ENCODE results near the gene TMPO.
"Not testable (repeated sequence)": the region's sequence is repeated elsewhere in the genome, so short reads cannot be mapped to it uniquely, and the experiment has no call there.

TMPO gene

DNA sequence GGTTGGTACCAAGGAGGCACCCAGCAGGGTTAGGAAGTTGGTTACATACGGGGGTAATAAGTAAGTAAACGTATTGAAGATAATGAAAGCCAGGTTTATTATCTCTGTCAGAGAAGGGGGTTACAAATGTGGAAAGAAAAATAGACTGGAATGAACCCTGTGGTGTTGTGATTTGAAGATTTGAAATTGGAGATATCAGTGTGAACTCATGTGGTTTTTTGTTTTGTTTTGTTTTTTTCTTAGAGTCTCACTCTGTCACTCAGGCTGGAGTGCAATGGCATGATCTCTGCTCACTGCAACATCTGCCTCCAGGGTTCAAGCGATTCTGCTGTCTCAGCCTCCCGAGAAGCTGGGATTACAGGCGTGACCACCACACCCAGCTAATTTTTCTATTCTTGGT lies 64.0 kb downstream of the TMPO start:
- no peak for DNase-seq

DNA sequence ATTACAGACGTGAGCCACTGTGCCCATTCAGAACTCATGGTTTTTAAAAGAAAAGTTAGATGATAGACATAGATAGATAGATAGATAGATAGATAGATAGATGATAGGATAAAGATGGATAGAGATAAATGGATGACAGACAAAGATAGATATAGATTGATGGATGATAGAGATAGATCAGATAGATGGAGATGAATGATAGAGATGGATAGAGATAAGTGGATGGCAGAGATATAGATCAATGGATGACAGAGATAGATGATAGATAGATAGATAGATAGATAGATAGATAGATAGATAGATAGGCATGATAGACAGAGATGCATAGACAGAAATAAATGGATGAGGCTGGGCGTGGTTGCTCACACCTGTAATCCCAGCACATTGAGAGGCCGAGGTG lies 64.4 kb downstream of the TMPO start:
- DNase-seq: no peak

DNA sequence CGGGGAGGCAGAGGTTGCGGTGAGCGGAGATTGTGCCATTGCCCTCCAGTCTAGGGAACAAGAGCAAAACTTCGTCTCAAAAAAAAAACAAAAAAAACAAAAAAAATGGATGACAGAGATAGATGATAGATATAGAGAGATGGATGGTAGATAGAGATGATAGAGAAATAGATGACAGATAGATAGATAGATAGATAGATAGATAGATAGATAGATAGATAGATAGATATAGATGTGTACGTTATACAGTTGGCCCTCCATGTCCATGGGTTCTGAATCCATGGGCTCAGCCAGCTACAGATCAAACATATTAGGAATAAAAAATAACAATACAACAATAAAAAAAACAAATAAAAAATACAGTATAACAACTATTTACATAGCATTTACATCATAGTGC lies 65.3 kb downstream of the TMPO start:
- DNase-seq: no peak

DNA sequence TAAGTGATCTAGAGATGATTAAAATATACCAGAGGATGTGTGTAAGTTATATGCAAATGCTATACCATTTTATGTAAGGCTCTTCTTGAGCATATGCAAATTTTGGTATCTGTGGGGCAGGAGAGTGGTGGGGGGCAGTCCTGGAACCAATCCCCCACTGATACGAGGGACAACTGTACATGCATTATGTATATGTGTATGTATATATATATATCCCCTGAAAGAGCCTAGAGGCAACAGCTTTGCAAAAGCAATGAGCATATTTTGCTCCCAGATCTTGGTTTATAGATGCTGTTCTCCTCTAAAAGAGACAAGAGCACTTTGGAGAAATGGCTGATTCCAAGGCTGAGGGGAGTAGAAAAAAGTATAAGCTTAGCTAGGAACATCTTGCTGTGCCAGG lies 65.7 kb downstream of the TMPO start:
- no peak for DNase-seq

DNA sequence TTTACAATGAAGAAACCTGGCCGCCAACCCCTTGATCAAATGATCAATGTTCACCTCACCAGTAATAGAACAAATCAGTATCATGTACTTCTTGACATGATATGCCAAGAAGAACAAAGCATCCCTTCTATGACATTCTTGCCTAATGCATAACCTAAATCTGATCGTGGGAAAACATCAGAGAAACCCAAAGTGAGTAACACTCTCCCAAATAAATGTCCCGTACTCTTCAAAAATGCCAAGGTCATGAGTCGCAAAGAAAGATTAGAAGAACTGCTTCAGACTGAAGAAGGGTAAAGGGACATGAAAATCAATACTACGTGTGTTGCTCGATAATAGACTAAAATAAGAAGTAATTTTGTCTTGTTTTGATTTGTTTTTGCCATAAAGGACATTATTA lies 66.7 kb downstream of the TMPO start:
- DNase-seq: no peak

DNA sequence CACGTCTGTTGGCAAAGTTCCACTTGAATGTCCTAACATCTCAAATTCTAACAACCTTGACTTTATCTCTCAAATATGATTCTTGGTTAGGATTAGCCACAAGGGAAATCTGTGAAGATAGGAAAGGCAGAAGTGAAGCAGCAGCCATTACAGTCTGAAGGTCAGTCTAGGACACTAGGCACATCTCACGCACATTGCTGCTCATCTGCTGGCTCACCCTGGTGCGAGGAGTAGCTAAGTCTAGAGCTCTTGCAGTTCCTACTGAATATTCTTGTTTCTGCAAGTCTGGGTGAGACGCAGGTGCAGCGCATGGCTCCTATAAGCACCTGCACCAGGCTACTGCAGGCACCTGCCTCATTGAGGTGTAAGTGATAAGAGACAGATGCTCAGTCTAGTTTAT lies 71.7 kb downstream of the TMPO start:
- peak; percentile 80 for DNase-seq

DNA sequence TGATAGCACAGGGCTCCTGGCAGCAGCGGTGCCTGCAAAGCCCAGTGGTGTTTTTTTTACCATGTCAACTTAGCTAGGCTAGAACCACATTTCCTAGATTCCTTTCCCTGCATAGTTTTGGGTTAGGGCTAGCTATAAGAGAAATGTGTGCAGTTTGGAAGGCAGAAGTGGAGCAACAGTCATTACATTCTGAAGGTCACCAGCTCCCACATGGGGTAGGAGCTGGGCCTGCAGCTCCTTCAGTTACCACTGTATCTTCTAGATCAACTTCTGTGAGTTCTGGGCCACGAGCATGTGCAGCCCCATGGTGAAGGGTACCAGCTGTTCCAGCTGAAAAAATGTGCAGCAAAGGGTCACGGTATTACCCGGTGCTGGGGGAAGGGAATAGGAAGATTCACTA lies 75.8 kb downstream of the TMPO start:
- no peak for DNase-seq

DNA sequence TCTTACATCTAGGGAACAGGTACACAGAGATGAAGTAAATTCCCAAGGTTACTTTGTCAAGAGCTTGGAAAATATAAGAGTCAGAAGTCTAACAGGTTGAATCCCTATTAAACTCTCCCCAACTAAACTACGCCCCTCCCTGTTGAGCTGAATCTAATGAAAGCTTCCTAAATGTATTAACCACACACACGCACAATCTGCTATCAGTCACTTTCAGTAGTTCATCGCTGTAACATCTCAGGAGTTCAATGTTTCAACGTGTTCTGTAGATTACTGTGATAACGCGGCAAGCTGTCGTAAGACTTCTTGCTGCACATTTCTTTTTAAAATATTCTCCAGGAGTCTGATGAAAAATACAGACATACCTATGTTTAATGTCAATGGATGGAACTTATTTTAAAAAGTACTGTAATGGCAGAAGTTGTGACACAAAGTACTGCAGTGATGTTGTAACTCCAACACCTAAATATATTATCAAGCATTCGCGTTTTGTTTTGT lies 77.5 kb downstream of the TMPO start:
- no peak for DNase-seq

DNA sequence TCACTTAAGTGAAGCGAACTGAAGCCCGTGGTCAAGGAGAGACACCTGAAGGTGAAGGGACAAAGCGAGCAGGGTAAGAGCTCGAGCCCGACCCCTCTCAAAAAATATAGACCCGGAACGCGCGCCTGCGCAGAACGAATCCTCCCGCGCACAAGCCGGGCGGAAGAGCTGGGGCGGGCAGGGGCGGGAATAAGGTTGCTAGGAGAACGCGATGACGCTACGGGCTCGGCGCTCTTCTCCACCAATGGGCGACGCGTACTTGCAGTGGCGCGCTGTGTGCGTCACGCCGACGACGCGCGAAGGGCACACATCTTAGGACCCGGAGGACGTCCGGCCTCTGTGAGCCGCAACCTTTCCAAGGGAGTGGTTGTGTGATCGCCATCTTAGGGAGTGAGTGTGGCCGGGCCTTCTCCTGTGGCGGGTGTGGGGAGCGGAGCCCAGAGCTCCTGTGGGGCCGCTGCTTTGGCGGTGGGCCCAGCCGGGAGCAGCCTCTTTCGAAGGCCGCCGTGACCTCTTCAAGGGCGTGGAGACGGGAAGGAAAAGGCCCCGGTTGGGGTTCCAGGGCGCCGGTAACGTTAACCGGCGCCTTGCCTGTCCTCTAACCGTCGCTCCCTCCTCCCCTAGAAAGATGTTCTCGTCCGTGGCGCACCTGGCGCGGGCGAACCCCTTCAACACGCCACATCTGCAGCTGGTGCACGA lies 78.1 kb downstream of the TMPO start, which contains the start of gene SLC25A3:
Gene SLC25A3, plus strand, starts transcription at position 336 of the 699 bp plus-strand sequence. Its CDS starts 293 bp downstream, at position 629.
- peak; percentile 99 for DNase-seq

DNA sequence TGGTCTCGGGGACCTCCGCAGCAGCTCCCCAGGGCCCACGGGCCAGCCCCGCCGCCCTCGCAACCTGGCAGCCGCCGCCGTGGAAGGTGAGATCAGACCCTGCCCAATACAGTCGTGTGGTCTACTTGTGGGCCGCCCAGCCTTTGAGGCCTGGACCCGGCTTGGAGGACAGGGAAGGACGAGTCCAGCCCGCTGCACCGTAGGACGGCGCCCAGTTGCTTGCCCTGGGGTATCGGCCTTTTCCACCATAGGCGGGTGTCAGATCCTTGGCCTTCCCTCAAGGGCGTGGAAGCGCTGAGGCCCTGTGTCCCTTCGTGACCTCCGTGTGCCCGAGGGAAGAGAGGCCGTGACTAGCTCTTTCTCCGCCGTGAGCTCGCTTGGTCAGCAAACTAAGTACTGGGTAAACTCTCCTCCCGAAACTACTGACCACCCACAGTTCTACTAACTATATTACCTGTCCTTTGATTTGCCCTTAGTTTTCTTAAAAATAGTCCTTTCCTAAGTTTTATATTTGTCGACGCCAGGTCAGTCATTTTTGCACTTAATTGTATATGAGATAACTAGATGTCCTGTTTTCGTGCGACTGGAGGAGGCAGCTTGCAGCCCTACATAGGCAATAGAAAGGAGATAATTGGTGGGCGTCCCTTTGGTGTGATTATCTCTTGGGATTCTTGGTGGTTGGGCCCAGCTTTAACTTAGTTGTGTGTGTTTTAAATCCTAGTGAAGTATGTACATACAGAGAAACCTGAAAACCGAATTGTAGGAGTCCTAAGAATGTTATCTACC lies 78.9 kb downstream of the TMPO start:
- no peak for DNase-seq

DNA sequence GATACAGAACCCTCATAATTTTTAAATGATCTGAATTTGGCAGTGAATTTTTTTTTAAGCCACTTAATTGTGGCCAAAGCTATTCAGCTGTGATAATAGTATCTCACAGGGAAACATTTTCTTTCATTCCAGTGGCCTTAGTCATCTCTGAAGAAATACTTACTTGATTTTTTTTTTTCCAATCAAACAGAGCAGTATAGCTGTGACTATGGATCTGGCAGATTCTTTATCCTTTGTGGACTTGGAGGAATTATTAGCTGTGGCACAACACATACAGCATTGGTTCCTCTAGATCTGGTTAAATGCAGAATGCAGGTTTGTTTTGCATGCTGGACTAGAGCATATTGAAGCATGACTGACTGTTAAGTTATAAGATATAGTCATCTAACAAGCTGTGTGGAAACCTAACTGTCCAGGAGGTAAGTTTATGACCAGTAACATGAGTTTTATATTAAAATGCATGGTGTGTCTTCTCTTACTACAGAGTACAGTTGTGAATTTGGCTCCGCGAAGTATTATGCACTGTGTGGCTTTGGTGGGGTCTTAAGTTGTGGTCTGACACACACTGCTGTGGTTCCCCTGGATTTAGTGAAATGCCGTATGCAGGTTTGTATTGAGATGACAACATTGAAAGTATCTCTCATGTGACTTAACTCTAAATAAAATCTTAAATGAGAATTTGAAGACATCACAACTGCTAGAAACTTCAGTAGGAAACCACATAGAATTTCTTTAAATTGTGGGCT lies 80.0 kb downstream of the TMPO start:
- no peak for DNase-seq

DNA sequence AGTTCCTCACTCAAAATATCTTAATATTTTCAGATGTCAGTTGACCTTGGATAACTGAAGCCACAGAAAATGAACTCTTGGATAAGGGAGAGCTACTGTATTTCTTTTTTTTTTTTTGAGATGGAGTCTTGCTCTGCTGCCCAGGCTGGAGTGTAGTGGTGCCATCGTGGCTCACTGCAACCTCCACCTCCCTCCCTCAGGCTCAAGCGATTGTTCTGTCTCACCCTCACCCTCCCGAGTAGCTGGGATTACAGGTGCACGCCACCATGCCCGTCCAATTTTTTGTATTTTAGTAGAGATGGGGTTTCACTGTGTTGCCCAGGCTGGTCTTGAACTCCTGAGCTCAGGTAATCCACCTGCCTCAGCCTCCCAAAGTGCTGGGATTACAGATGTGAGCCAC lies 81.9 kb downstream of the TMPO start:
- not testable (repeated sequence) for DNase-seq
